Astrocyte (in vitro differentiated cells and primary cell): ENCODE measurements around the gene REEP1. TPM values are rescaled to one million over a fixed set of nuclear protein-coding genes. Genes with fewer than 3 reads are reported as not detected.

Experiments
- DNase-seq: peaks from one replicate; pipeline ENCODE4 v3.0.0-alpha.2; 2010; ENCODE audit warnings: low read depth
- FAIRE-seq: peaks from 2 replicates; lab custom pipeline; 2011; peaks lifted over from hg19 to GRCh38; lab: Jason Lieb, UNC
- H2AFZ ChIP-seq: 2 replicates; pipeline ENCODE4 v1.6.0; 2012; ENCODE audit warnings: low read depth, low read length, inconsistent platforms
- H3K27ac ChIP-seq: 2 replicates; pipeline ENCODE4 v1.5.1; 2011; ENCODE audit warnings: low read depth, low read length, inconsistent platforms
- H3K27me3 ChIP-seq: 2 replicates; pipeline ENCODE4 v1.6.0; 2011; ENCODE audit warnings: low read length, inconsistent platforms; ENCODE audit not compliant: insufficient read depth
- H3K36me3 ChIP-seq: 2 replicates; pipeline ENCODE4 v1.5.1; 2011; ENCODE audit warnings: low read length, inconsistent platforms; ENCODE audit not compliant: insufficient read depth
- H3K4me1 ChIP-seq: 2 replicates; pipeline ENCODE4 v1.5.1; 2011; ENCODE audit warnings: low read length, inconsistent platforms; ENCODE audit not compliant: insufficient read depth
- H3K4me2 ChIP-seq: 2 replicates; pipeline ENCODE4 v1.6.0; 2012; ENCODE audit warnings: low read length, inconsistent platforms
- H3K4me3 ChIP-seq: 2 replicates; pipeline ENCODE4 v1.5.1; 2011; ENCODE audit warnings: low read depth, mild to moderate bottlenecking, low read length, inconsistent platforms; ENCODE audit not compliant: insufficient read depth
- H3K79me2 ChIP-seq: 2 replicates; pipeline ENCODE4 v1.6.0; 2012; ENCODE audit warnings: mild to moderate bottlenecking, low read length, inconsistent platforms; ENCODE audit not compliant: insufficient read depth
- H3K9ac ChIP-seq: 2 replicates; pipeline ENCODE4 v1.6.0; 2012; ENCODE audit warnings: mild to moderate bottlenecking, low read length, inconsistent platforms
- H3K9me3 ChIP-seq: 2 replicates; pipeline ENCODE4 v1.5.1; 2012; ENCODE audit warnings: low read depth, mild to moderate bottlenecking, low read length, inconsistent platforms; ENCODE audit not compliant: insufficient read depth
- H4K20me1 ChIP-seq: 2 replicates; pipeline ENCODE4 v1.6.0; 2012; ENCODE audit warnings: low read length, inconsistent platforms; ENCODE audit not compliant: insufficient read depth
- H3K27ac Mint-ChIP-seq: one replicate; pipeline ENCODE4 v1.8.0; 2021; ENCODE audit warnings: mild to moderate bottlenecking, mixed read lengths; ENCODE audit not compliant: unreplicated experiment
- H3K27me3 Mint-ChIP-seq: one replicate; pipeline ENCODE4 v1.8.0; 2021; ENCODE audit warnings: low read depth, mixed read lengths; ENCODE audit not compliant: unreplicated experiment
- H3K36me3 Mint-ChIP-seq: one replicate; pipeline ENCODE4 v1.8.0; 2021; ENCODE audit warnings: low read depth, mixed read lengths; ENCODE audit not compliant: unreplicated experiment
- H3K4me1 Mint-ChIP-seq: one replicate; pipeline ENCODE4 v1.8.0; 2021; ENCODE audit warnings: low read depth, mixed read lengths; ENCODE audit not compliant: unreplicated experiment
- H3K4me3 Mint-ChIP-seq: one replicate; pipeline ENCODE4 v1.8.0; 2021; ENCODE audit warnings: mild to moderate bottlenecking, moderate library complexity, mixed read lengths; ENCODE audit not compliant: unreplicated experiment
- H3K9me3 Mint-ChIP-seq: one replicate; pipeline ENCODE4 v1.8.0; 2021; ENCODE audit warnings: mild to moderate bottlenecking, mixed read lengths; ENCODE audit not compliant: unreplicated experiment
- EZH2 ChIP-seq: IDR thresholded peaks from 2 replicates; pipeline ENCODE4 v1.6.1; 2012; ENCODE audit warnings: mild to moderate bottlenecking, low read length, inconsistent platforms; ENCODE audit not compliant: insufficient read depth
- total RNA-seq: library from RNA; stranded (reverse); gene quantifications from 2 replicates; pipeline ENCODE4 v1.2.1, GENCODE V29; 2021
- TF ChIP-seq, protein P1 (sequence below): IDR thresholded peaks from 2 replicates; pipeline ENCODE4 v1.5.1; 2011; ENCODE audit warnings: low read depth, mild to moderate bottlenecking, inconsistent platforms, low read length, moderate library complexity; ENCODE audit not compliant: insufficient read depth

Gene REEP1
- total RNA-seq, 1 donor from 2014 or later: 0.61 TPM

DNA sequence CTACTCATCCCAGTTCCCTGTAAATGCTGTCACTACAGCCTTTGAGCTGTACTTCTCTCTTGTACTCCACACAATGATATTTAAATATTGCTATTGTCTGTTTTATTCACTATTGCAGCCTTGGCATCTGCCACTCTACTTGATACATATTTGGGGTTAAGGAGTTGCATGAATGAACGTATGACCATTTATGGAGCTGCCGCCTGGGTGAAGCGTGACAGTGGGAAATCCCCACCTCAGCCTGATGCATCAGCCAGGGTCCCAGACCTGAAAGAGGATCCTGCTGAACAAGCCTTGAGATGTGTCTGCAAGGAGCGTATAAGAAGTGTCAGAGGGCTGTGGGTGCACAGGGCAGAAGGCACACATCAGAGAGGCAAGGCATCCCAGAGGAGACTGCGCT, 99.1 kb downstream of the REEP1 start:
- Histone ChIP-seq H3K9ac (no peak overlapping the region), H3K27me3 (no peaks in the 10 kb centered on the region), H3K79me2 (no peaks in the 10 kb centered on the region), H3K4me3 (no peak overlapping the region), H3K4me2 (no peak overlapping the region), H3K4me1 (no peaks in the 10 kb centered on the region), H2AFZ (no peak overlapping the region), H3K36me3 (no peaks in the 10 kb centered on the region), H3K27ac (no peak overlapping the region), H4K20me1 (no peaks in the 10 kb centered on the region), H3K9me3 (no peaks in the 10 kb centered on the region)
- peaks cover 4% of the 10 kb centered on the region for H3K9me3 Mint-ChIP-seq
- no peak for TF ChIP-seq EZH2
- TF ChIP-seq, protein P1, sequence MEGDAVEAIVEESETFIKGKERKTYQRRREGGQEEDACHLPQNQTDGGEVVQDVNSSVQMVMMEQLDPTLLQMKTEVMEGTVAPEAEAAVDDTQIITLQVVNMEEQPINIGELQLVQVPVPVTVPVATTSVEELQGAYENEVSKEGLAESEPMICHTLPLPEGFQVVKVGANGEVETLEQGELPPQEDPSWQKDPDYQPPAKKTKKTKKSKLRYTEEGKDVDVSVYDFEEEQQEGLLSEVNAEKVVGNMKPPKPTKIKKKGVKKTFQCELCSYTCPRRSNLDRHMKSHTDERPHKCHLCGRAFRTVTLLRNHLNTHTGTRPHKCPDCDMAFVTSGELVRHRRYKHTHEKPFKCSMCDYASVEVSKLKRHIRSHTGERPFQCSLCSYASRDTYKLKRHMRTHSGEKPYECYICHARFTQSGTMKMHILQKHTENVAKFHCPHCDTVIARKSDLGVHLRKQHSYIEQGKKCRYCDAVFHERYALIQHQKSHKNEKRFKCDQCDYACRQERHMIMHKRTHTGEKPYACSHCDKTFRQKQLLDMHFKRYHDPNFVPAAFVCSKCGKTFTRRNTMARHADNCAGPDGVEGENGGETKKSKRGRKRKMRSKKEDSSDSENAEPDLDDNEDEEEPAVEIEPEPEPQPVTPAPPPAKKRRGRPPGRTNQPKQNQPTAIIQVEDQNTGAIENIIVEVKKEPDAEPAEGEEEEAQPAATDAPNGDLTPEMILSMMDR: no peak
- H3K4me1 Mint-ChIP-seq: peaks cover 5% of the 10 kb centered on the region
- H3K4me3 Mint-ChIP-seq: no peak overlapping the region
- no peak for DNase-seq
- peaks cover 39% of the 10 kb centered on the region for H3K27me3 Mint-ChIP-seq
- no peak overlapping the region for H3K27ac Mint-ChIP-seq
- no peak for FAIRE-seq
- H3K36me3 Mint-ChIP-seq: no peaks in the 10 kb centered on the region

DNA sequence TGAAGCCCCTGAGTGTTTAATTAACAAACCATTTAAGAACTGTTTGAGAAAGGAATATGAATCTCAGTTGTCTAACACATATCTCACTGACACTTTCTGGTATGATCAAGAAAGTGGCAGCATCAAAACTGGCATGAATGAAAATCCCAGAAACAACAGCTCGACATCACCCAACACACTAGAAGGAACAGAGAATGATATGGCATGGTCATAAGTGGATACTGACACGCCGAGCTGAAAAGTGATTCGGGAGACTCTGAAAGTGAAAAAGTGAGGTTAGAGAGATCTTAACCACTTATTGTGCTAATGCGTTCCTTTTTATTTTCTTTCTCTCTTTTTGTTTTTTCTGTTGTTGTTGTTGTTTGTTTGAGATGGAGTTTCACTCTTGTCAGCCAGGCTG, 100.3 kb downstream of the REEP1 start:
- Histone ChIP-seq H3K36me3 (no peaks in the 10 kb centered on the region), H3K4me2 (no peak overlapping the region), H3K79me2 (no peaks in the 10 kb centered on the region), H3K4me1 (no peaks in the 10 kb centered on the region), H3K9me3 (no peaks in the 10 kb centered on the region), H3K9ac (no peak overlapping the region), H3K27ac (no peak overlapping the region), H3K4me3 (no peak overlapping the region), H3K27me3 (no peaks in the 10 kb centered on the region), H4K20me1 (no peaks in the 10 kb centered on the region), H2AFZ (no peak overlapping the region)
- Mint-ChIP-seq H3K4me3 (no peak overlapping the region), H3K9me3 (peaks cover 4% of the 10 kb centered on the region), H3K27ac (no peak overlapping the region), H3K27me3 (peaks cover 28% of the 10 kb centered on the region), H3K4me1 (peaks cover 5% of the 10 kb centered on the region), H3K36me3 (no peaks in the 10 kb centered on the region)
- FAIRE-seq (no peak), DNase-seq (no peak)
- TF ChIP-seq EZH2: no peak
- TF ChIP-seq, protein P1: no peak

DNA sequence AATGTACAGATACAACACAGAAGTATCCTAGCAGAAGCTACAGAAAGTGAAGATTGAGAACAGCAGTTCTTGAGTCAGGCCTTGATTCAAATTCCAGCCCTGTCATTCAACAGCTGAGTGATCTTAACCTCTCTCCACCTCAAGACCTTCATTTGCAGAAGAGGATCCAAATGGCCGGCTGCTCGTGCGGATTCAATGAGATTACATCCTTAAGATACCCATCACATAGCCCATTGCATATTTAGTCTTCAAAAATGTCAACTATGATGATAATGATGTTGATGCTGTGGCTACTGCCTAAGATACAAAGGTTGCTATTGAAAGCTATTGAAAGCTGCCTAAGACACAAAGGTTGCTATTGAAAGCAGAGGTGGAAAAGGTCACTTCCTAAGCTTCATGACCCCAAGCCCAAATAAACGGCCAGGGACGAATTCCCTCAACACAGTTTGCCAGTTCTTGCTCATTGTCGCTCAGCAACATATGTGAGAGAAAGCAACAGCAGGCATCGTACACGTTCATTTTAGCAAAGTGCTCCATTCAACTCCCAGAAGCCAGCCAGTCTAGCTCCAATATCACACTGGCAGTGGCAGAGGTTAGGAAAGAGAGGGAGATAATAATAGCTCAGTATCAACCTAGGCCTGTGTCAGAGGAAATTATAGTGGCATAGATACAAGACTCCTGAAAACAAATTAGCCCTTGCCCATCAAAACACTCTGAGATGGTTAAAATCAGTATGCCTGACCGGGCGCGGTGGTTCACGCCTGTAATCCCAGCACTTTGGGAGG, 102.0 kb downstream of the REEP1 start:
- H2AFZ ChIP-seq: no peak overlapping the region
- Mint-ChIP-seq H3K27ac (no peak overlapping the region), H3K9me3 (no peaks in the 10 kb centered on the region), H3K4me3 (no peak overlapping the region), H3K36me3 (no peaks in the 10 kb centered on the region), H3K4me1 (peaks cover 10% of the 10 kb centered on the region), H3K27me3 (peaks cover 14% of the 10 kb centered on the region)
- no peak overlapping the region for H3K9ac ChIP-seq
- no peak overlapping the region for H3K4me2 ChIP-seq
- H3K27me3 ChIP-seq: no peaks in the 10 kb centered on the region
- DNase-seq (no peak), FAIRE-seq (no peak)
- H3K4me3 ChIP-seq: no peak overlapping the region
- H3K9me3 ChIP-seq: no peaks in the 10 kb centered on the region
- no peaks in the 10 kb centered on the region for H3K36me3 ChIP-seq
- no peaks in the 10 kb centered on the region for H3K79me2 ChIP-seq
- no peaks in the 10 kb centered on the region for H3K4me1 ChIP-seq
- H4K20me1 ChIP-seq: no peaks in the 10 kb centered on the region
- TF ChIP-seq EZH2: no peak
- TF ChIP-seq, protein P1: no peak
- no peak overlapping the region for H3K27ac ChIP-seq
